Ishikawa (cell line): ENCODE measurements around the gene ZNF334.

Experiments
- CEBPB ChIP-seq: IDR thresholded peaks from 2 replicates; pipeline ENCODE4 v1.6.1; 2012
- CREB1 ChIP-seq: IDR thresholded peaks from 2 replicates; pipeline ENCODE4 v1.6.1; 2012; ENCODE audit warnings: low read depth
- EGR1 ChIP-seq: IDR thresholded peaks from 2 replicates; pipeline ENCODE4 v1.6.1; 2012
- EP300 ChIP-seq: IDR thresholded peaks from 2 replicates; pipeline ENCODE4 v1.6.1; 2012; ENCODE audit warnings: borderline replicate concordance
- FOXM1 ChIP-seq: IDR thresholded peaks from 2 replicates; pipeline ENCODE4 v1.6.1; 2012; ENCODE audit warnings: low read depth, borderline replicate concordance
- MAX ChIP-seq: IDR thresholded peaks from 2 replicates; pipeline ENCODE4 v1.6.1; 2012
- NFIC ChIP-seq: IDR thresholded peaks from 2 replicates; pipeline ENCODE4 v1.6.1; 2012
- RAD21 ChIP-seq: IDR thresholded peaks from 2 replicates; pipeline ENCODE4 v1.6.1; 2012; ENCODE audit warnings: low read depth
- REST ChIP-seq: IDR thresholded peaks from 2 replicates; pipeline ENCODE4 v1.6.1; 2012; ENCODE audit warnings: low read depth, mild to moderate bottlenecking
- TAF1 ChIP-seq: IDR thresholded peaks from 2 replicates; pipeline ENCODE4 v1.6.1; 2012; ENCODE audit warnings: low read depth, mild to moderate bottlenecking
- TCF12 ChIP-seq: IDR thresholded peaks from 2 replicates; pipeline ENCODE4 v1.6.1; 2012; ENCODE audit warnings: low read depth
- TEAD4 ChIP-seq: IDR thresholded peaks from 2 replicates; pipeline ENCODE4 v1.6.1; 2012
- USF1 ChIP-seq: IDR thresholded peaks from 2 replicates; pipeline ENCODE4 v1.6.1; 2012
- YY1 ChIP-seq: IDR thresholded peaks from 2 replicates; pipeline ENCODE4 v1.6.1; 2012; ENCODE audit warnings: low read depth
- ZBTB7A ChIP-seq: IDR thresholded peaks from 2 replicates; pipeline ENCODE4 v1.6.1; 2012; ENCODE audit warnings: low read depth

The ZNF334 gene

DNA sequence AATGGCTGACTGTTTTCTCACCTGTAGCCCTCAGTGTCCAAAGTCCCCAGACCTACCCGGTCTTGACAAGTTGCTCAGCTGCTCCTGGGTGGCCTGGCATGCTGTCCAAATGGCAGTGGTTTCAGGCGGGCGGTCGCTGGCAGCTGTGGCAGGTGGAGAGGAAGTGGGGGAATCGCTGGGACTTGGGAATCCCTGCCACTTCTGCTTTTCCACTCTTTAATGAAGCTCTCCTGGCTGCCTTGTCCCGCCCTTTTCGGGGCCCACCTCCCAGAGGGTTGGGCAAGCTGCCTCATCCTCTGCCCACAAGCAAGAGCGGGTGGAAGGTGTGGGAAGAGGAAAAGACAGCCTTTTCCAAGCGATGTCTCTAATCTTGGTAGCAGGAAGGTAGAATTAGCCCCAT lies 37.1 kb upstream of the ZNF334 start, which contains the start of gene OCSTAMP:
Gene OCSTAMP, minus strand, starts transcription at position 194 of the 400 bp plus-strand sequence. Its CDS starts 94 bp downstream, at position 100.
- TF ChIP-seq TAF1, result no peak
- no peak for TF ChIP-seq FOXM1
- TF ChIP-seq MAX, result no peak
- no peak for TF ChIP-seq YY1
- no peak for TF ChIP-seq NFIC
- no peak for TF ChIP-seq EP300
- no peak for TF ChIP-seq TEAD4
- no peak for TF ChIP-seq RAD21
- no peak for TF ChIP-seq EGR1
- TF ChIP-seq REST, result no peak
- TF ChIP-seq CREB1, result no peak
- TF ChIP-seq CEBPB, result no peak
- TF ChIP-seq ZBTB7A, result no peak
- no peak for TF ChIP-seq TCF12
- no peak for TF ChIP-seq USF1

DNA sequence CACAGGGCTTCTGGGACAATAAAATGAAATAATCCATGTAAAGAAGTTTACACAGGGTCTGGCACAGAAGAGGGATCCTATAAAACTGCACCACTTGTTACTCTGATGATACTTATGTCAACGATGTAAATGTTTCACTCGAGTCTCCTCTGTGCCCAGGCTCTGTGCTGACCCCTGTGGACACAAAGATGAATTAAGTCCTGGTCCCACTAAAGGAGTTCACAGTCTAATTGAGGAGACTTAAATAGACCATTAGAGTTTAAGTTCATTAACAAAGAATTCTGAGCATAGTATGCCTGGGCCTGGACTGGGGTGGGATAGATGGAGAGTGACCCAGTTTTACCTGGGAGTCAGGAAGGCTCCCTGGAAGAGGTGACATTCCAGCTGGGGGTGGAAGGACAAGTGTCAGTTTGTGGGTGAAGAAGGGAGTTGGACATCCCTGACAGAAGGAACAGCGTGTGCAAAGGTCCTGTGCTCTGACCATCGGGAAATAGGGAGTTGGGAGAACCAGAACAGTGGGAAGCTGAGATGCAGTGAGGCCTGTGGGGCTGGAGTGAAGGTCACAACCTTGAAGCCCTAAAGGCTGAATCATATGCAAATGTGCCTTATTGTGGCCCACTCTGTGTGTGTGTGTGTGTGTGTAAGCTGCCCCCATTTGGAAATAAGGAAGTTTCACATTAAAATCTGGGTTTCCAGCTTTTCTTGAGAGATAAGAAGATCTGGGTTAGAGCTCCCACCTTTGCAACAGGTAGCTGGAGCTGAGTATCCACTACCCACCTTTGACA lies 36.0 kb upstream of the ZNF334 start:
- TF ChIP-seq TCF12 (no peak), MAX (no peak), TEAD4 (no peak), EGR1 (no peak), USF1 (no peak), CREB1 (no peak), YY1 (no peak), RAD21 (no peak)

GRCh38 chr20:46548688-46549087 lies 35.3 kb upstream of the ZNF334 start:
- TF ChIP-seq RAD21 (no peak), TCF12 (no peak), USF1 (no peak), FOXM1 (no peak), TAF1 (no peak), NFIC (no peak), EGR1 (no peak), YY1 (no peak), MAX (no peak), TEAD4 (no peak), REST (no peak), CREB1 (no peak), CEBPB (no peak)

DNA sequence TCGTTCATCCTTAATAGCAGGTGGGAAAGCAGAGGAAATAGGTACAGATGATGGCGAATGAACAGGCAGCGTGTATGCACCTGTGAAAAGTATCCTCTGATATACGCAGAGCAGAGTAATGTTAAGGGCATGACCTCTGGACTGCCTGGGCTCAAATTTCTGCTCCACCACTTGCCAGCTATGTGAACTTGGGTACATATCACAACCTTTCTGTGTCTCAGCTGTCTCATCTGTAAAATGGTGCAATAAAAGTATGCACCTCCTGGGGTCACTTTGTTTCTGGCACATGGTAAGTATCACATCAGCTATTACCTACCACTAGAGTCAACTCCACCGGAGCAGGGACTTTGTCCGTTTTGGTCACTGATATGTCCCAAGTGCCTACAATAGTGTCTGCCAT lies 34.6 kb upstream of the ZNF334 start:
- TF ChIP-seq EGR1 (no peak), TEAD4 (no peak), ZBTB7A (no peak), CREB1 (no peak), EP300 (no peak), REST (no peak)
